DLD1 (cell line): Measurements from ENCODE around the gene ZRANB3.
"Not testable (repeated sequence)": the region's sequence is repeated elsewhere in the genome, so short reads cannot be mapped to it uniquely, and the experiment has no call there.

ENCODE experiments used
- in situ Hi-C: cut with HindIII; loops from 2 replicates; pipeline ENCODE4 v1.10.0; 2017; ENCODE audit warnings: low sequenced_read_pairs

The ZRANB3 gene

GRCh38 chr2:135093670-135094330 lies 437.2 kb downstream of the ZRANB3 start:
- in situ Hi-C loops = no loop called here

- in situ Hi-C loops = no loop called here
These were observed 437.8 kb downstream of the ZRANB3 start for GRCh38 chr2:135093193-135093592.

- in situ Hi-C loops = no loop called here
These were observed 439.3 kb downstream of the ZRANB3 start for GRCh38 chr2:135091681-135092080.

GRCh38 chr2:135089597-135089996 lies 441.4 kb downstream of the ZRANB3 start:
- in situ Hi-C loops = not testable (repeated sequence)
